CD14-positive monocyte (primary cell): Measurements from ENCODE around the gene AAR2. TPM values are rescaled to one million over a fixed set of nuclear protein-coding genes. Genes with fewer than 3 reads are reported as not detected.

Experiments
- DNase-seq, 3 donors: peaks; one replicate each; pipeline ENCODE4 v3.0.0-alpha.2; 2011 to 2022
- H2AFZ ChIP-seq: 2 replicates; pipeline ENCODE4 v1.6.0; 2012; ENCODE audit warnings: mild to moderate bottlenecking, low read depth, low read length, inconsistent platforms; ENCODE audit not compliant: insufficient read depth, poor library complexity, severe bottlenecking
- H3K27ac ChIP-seq, 2 donors: 1 replicate in 1 of 2; 2 replicates in 1 of 2; pipeline ENCODE4 v1.5.1; 2012 to 2013; ENCODE audit warnings: low read length in 2 of 2, control low read depth in 1 of 2, inconsistent platforms in 1 of 2, low read depth in 1 of 2, mild to moderate bottlenecking in 1 of 2
- H3K27me3 ChIP-seq, 2 donors: one replicate each; pipeline versions ENCODE4 v1.6.0 to v1.6.1; 2011 to 2013; ENCODE audit warnings: low read length in 2 of 2; ENCODE audit not compliant: control insufficient read depth in 2 of 2, insufficient read depth in 2 of 2
- H3K36me3 ChIP-seq, 2 donors: replicated peaks in 1 of 2; 1 replicate in 1 of 2; 2 replicates in 1 of 2; pipeline versions ENCODE4 v1.5.1 to v1.6.1; 2012 to 2013; ENCODE audit warnings: low read length in 2 of 2, control low read depth in 1 of 2, inconsistent platforms in 1 of 2, mild to moderate bottlenecking in 1 of 2; ENCODE audit not compliant: insufficient read depth in 2 of 2, control insufficient read depth in 1 of 2
- H3K4me1 ChIP-seq, 2 donors: 1 replicate in 1 of 2; 2 replicates in 1 of 2; pipeline versions ENCODE4 v1.5.1 to v1.6.1; 2012 to 2013; ENCODE audit warnings: low read length in 2 of 2, control low read depth in 1 of 2, inconsistent platforms in 1 of 2, mild to moderate bottlenecking in 1 of 2, moderate library complexity in 1 of 2; ENCODE audit not compliant: insufficient read depth in 2 of 2, control insufficient read depth in 1 of 2
- H3K4me2 ChIP-seq: replicated peaks from 2 replicates; pipeline ENCODE3; 2012; ENCODE audit warnings: low read length, moderate library complexity, mild to moderate bottlenecking; ENCODE audit not compliant: poor library complexity, severe bottlenecking; ENCODE audit errors: extremely low read depth
- H3K4me3 ChIP-seq, 3 experiments: fragments of 200-600 bp in 1 of 3; sonication (generic) in 1 of 3; replicated peaks in 1 of 3; 1 replicate in 2 of 3; 2 replicates in 1 of 3; pipeline ENCODE4 v1.5.1; 2011 to 2013; ENCODE audit warnings: low read length in 3 of 3, mild to moderate bottlenecking in 3 of 3, control low read depth in 2 of 3, low read depth in 2 of 3, inconsistent platforms in 1 of 3, moderate library complexity in 1 of 3
- H3K79me2 ChIP-seq: 2 replicates; pipeline ENCODE4 v1.6.0; 2012; ENCODE audit warnings: mild to moderate bottlenecking, control low read depth, inconsistent platforms, low read length, moderate library complexity; ENCODE audit not compliant: insufficient read depth
- H3K9ac ChIP-seq: 2 replicates; pipeline ENCODE4 v1.6.0; 2017; ENCODE audit warnings: low read length, mild to moderate bottlenecking; ENCODE audit not compliant: insufficient read depth, poor library complexity, severe bottlenecking
- H3K9me3 ChIP-seq, 2 donors: replicated peaks in 1 of 2; 1 replicate in 1 of 2; 2 replicates in 1 of 2; pipeline versions ENCODE4 v1.5.1 to v1.6.1; 2012 to 2013; ENCODE audit warnings: low read length in 2 of 2, control low read depth in 1 of 2; ENCODE audit not compliant: control insufficient read depth in 1 of 2, insufficient read depth in 1 of 2
- H4K20me1 ChIP-seq: 2 replicates; pipeline ENCODE4 v1.6.0; 2012; ENCODE audit warnings: mild to moderate bottlenecking, low read length, control low read depth, moderate library complexity; ENCODE audit not compliant: insufficient read depth
- H3K27ac Mint-ChIP-seq, 7 donors: one replicate each; pipeline ENCODE4 v1.8.0; 2020; ENCODE audit warnings: mild to moderate bottlenecking in 7 of 7, mixed read lengths in 7 of 7, moderate library complexity in 6 of 7, inconsistent platforms in 2 of 7
- H3K27me3 Mint-ChIP-seq, 3 donors: one replicate each; pipeline ENCODE4 v1.8.0; 2021 to 2022; ENCODE audit warnings: low read depth in 3 of 3, mild to moderate bottlenecking in 3 of 3, mixed read lengths in 3 of 3, moderate library complexity in 3 of 3, inconsistent platforms in 1 of 3
- H3K36me3 Mint-ChIP-seq, 2 donors: one replicate each; pipeline ENCODE4 v1.8.0; 2020; ENCODE audit warnings: mixed read lengths in 2 of 2, inconsistent platforms in 1 of 2, mild to moderate bottlenecking in 1 of 2
- H3K4me1 Mint-ChIP-seq: one replicate; pipeline ENCODE4 v1.8.0; 2020; ENCODE audit warnings: mild to moderate bottlenecking, mixed read lengths
- H3K4me3 Mint-ChIP-seq, 2 donors: one replicate each; pipeline ENCODE4 v1.8.0; 2020; ENCODE audit warnings: mild to moderate bottlenecking in 2 of 2, mixed read lengths in 2 of 2, moderate library complexity in 1 of 2
- H3K9me3 Mint-ChIP-seq, 7 donors: one replicate each; pipeline ENCODE4 v1.8.0; 2020 to 2022; ENCODE audit warnings: mixed read lengths in 7 of 7, mild to moderate bottlenecking in 6 of 7, moderate library complexity in 6 of 7, inconsistent platforms in 2 of 7
- CTCF ChIP-seq: fragments of 200-600 bp; IDR thresholded peaks from one replicate; pipeline ENCODE4 v1.8.0; 2022; ENCODE audit warnings: antibody characterized with exemption, mild to moderate bottlenecking
- WGBS: methylation state at CpG from one replicate; pipeline ENCODE4 v1.1.5; 2013; ENCODE audit warnings: missing lambda C conversion rate; ENCODE audit not compliant: insufficient coverage; 5-methylcytosine and 5-hydroxymethylcytosine counted together
- intact Hi-C, 2 donors: fragments of 100-400 bp; cut with micrococcal nuclease; formaldehyde crosslinking; loops; one replicate each; pipeline versions ENCODE4 v1.15.0 to v1.15.1; 2023
- polyA plus RNA-seq, 3 donors: library from polyadenylated mRNA; depleted of rRNA in 1 of 3; unstranded in 2 of 3; stranded (reverse) in 1 of 3; fragments of 300-500 nt in 2 of 3; fragments of >200 nt in 1 of 3; fragmentation: Illumina TruSeq in 2 of 3; gene quantifications; 1 replicate in 2 of 3; 2 replicates in 1 of 3; pipeline ENCODE4 v1.2.3, GENCODE V29; 2012 to 2021

AAR2 gene
- polyA plus RNA-seq, 3 donors, result 9.1 to 48.8 (median 45.2) TPM

- no CpG with 5 or more reads among the region's 3 CpGs for WGBS
- no peak overlapping the region for H3K4me3 ChIP-seq
- no peak for TF ChIP-seq CTCF
- Mint-ChIP-seq H3K9me3 (no peaks in the 10 kb centered on the region), H3K4me3 (no peak overlapping the region), H3K4me1 (peaks cover 7% of the 10 kb centered on the region), H3K36me3 (no peaks in the 10 kb centered on the region), H3K27ac (no peak overlapping the region), H3K27me3 (peaks cover 5 to 8% (median 6%) of the 10 kb centered on the region in 3 donors)
- H3K27ac ChIP-seq, result no peak overlapping the region
- H3K27me3 ChIP-seq, result peaks cover 0 to 4% of the 10 kb centered on the region in 2 donors
- peaks cover 3% of the 10 kb centered on the region for H4K20me1 ChIP-seq
- no peak overlapping the region for H3K4me2 ChIP-seq
- no peaks in the 10 kb centered on the region for H3K9me3 ChIP-seq
- intact Hi-C loops, result loop anchor here in 1 of 2 donors (5.0 kb wide), 1 partner anchor 238 kb away; no protein-coding TSS in a partner anchor
- no peak overlapping the region for H3K9ac ChIP-seq
- no peaks in the 10 kb centered on the region for H3K4me1 ChIP-seq
- H2AFZ ChIP-seq, result no peak overlapping the region
- no peak for DNase-seq
- H3K79me2 ChIP-seq, result no peaks in the 10 kb centered on the region
- no peaks in the 10 kb centered on the region for H3K36me3 ChIP-seq
Observed at GRCh38 chr20:36203861-36204260, 32.4 kb upstream of the AAR2 start.

- H3K36me3 ChIP-seq, result no peaks in the 10 kb centered on the region
- no peak for DNase-seq
- no peak overlapping the region for H3K27ac Mint-ChIP-seq
- peaks cover 4% of the 10 kb centered on the region for H3K4me1 Mint-ChIP-seq
- H3K27me3 ChIP-seq, result peaks cover 0 to 4% of the 10 kb centered on the region in 2 donors
- H3K9me3 ChIP-seq, result no peaks in the 10 kb centered on the region
- H3K27ac ChIP-seq, result no peak overlapping the region
- no peaks in the 10 kb centered on the region for H3K4me1 ChIP-seq
- H4K20me1 ChIP-seq, result peaks cover 3% of the 10 kb centered on the region
- H2AFZ ChIP-seq, result no peak overlapping the region
- H3K27me3 Mint-ChIP-seq, result peaks cover 5 to 8% (median 6%) of the 10 kb centered on the region in 3 donors
- no peak overlapping the region for H3K4me3 Mint-ChIP-seq
- no peaks in the 10 kb centered on the region for H3K36me3 Mint-ChIP-seq
- 83% methylated on average over 1 of the region's 3 CpGs for WGBS
- intact Hi-C loops, result no loop called here
- no peak for TF ChIP-seq CTCF
- no peaks in the 10 kb centered on the region for H3K9me3 Mint-ChIP-seq
- H3K4me3 ChIP-seq, result no peak overlapping the region
- no peaks in the 10 kb centered on the region for H3K79me2 ChIP-seq
- no peak overlapping the region for H3K9ac ChIP-seq
- H3K4me2 ChIP-seq, result no peak overlapping the region
Observed at GRCh38 chr20:36205026-36205425, 31.3 kb upstream of the AAR2 start.
